ENCODE data around the gene C22orf31. TPM values are rescaled to one million over a fixed set of nuclear protein-coding genes. Genes with fewer than 3 reads are reported as not detected.

C22orf31 gene
- total RNA-seq, 1 donor from 2014 or later: 0.62 TPM

DNA sequence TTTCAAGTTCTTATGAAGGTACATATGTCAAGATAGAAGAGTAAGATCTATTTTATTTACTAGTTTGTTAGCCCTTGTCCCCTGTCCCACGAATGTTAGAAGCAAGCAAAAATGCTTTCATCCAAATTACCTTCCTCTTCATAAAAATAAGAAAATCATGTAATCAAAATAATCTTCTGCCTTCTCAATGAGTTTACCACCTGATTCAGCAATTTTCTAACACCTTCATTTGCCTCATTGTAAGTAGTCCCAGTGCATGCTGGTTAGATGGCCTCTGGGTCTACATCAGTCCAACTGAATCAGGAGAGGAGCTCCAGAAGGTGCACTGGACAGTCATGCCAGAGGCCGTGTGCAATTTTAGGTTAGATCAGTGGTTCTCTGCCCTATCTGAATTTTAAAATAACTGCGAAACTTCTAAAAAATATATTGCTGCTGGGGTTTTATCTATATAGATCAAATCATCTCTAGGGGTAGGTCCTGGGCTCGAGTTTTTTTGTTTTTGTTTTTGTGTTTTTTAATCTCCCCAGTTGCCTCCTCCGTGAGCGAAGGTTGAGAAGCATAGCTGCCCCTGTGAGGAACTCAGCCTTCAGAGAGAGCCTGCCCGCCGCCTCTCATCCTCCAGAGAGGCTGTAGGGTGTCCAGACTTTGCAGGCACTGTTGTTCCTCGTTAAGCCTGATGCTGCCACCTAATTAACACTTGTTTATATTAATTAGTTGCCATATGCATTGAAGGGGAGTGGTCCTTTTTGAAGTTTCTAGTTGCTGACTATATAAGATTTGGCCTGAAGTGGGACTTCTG is 32.2 kb downstream of the C22orf31 start:
- DNase-seq: no peak

DNA sequence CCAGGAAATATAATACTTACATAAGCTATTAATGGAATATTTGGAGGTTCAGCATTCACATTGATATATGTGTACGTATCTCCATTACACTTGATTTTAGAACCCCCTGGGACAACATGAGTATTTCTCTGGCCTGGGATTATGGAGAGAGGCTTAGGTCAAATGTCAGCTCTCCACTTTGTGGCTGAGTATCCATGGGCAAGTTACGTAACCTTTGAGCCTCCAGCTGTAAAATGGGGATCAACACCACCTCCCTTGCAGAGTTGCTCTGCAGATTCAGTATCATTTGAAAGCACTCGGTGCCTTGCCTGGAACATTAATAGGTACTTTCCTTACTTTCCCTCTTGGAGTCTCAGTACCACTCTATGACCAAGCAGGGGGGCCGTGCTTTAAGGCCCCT is 33.2 kb downstream of the C22orf31 start:
- no peak for DNase-seq

DNA sequence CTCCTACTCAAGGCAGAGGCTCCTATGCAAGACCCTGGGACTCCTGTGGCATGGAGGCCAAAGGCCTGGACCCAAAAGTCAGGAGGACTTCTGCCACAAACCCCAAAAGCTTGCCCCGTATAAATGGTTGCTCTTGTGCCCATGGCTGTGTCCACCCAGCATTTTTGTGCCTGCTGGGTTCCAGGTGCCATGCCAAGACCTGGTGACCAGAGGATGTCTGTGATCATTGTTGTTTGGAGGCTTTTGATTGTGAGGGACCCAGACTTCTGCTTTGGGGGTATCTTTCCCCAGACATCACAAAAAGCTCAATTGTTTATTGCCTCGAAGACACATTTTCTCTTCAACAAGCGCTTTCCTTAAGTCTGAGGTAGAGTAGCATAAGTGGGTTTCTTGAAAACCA is 35.1 kb downstream of the C22orf31 start:
- DNase-seq: no peak

DNA sequence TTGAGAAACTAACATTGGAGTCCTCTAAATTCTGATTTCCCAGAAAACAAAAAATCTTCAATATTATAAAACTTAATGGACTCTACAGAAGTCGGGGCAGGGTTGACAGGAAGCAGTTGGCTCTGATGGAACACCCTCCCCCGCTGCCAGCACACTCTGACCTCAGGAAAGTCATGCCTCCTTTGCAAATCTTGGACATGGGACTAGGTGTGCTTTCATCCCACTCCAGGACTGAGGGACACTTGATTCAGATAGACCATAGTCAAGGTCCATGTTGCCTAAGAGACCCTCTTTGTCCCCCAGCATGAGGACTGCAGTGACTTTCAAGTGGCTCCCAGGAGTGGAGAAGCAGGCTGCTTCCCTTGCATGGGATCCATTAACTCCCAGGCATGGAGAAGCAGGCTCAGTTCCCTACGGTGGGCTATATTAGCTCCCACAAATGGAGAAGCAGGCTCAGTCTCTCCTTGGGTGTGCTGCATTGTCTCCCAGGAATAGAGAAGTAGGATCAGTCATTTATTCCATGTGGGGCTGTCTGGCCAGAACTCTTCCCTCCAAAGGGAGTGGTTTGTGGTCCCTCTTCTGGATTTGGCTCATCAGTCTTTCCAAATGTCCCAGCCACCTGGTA is 38.3 kb downstream of the C22orf31 start:
- DNase-seq: no peak

DNA sequence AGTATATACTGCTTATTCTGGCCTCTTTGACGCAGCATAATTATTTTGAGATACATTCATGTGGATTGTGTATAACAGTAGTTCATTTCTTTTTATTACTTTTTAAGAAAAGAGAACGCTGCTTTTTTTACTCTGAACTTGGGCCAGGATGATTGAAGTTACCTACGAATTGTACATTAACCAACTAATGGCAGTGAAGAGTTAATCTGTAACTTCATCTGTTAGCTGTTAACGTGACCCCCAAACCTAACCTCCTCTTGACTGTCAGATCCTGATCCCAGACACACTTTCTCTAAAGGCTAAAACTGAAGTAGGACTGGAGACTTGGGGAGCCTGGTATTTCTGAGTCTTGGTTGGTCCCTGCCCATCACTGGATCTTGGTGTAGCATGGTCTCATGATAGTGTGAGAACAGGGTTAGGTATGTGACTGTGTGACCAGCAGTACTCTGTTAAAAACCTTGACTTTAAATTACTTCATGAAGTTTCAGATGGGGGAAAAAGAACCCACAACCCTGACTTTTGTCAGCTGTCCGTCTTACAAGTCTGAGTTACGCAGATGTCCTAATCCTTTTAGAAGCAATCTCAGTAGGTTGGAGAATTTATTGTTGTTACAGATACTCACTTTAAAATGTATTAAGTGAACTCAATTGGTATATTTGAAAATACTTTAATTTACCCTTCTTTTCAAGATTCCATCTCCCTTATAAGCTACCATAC is 39.4 kb downstream of the C22orf31 start:
- DNase-seq: no peak

DNA sequence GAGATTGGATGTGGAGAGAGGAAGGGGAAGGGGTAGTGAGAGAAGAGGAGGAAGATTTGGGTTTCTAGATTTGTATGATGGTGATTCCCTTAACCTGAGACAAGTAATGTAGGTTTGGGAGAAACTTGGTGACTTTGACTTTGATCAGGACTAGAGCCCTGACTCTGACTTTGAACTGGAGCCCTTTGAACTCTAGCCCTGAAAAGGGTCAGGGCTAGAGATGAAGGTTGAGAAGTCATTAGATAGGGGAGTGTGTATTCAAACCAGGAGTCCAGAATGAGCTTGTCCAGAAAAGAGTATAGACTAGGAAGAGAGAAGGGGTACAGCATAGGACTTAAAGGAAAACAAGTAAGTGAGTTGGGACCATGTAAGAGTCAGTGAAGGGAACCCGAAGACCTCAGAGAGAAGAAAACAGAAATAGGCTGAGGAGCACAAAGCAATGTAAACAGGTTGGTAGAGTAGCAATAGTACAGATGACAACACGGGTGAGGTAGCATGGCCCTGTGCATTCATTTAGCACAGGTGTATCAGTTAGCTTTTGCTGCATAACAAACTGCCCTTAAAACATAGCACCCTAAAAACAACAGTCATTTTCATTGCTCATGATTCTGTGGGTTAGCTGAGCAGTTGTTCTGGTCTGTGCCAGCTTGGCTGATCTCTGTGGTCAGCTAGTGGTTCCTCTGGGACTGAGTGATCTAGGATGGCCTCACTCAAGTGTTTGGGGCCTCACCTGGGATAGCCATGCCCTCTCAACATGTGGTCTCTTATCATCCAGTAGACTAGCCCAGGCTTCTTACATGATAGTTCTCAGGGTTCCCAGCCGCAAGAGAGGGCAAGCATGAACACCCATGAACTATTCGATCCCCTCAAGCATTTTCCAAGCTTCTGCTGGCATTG is 43.1 kb downstream of the C22orf31 start:
- DNase-seq: no peak

DNA sequence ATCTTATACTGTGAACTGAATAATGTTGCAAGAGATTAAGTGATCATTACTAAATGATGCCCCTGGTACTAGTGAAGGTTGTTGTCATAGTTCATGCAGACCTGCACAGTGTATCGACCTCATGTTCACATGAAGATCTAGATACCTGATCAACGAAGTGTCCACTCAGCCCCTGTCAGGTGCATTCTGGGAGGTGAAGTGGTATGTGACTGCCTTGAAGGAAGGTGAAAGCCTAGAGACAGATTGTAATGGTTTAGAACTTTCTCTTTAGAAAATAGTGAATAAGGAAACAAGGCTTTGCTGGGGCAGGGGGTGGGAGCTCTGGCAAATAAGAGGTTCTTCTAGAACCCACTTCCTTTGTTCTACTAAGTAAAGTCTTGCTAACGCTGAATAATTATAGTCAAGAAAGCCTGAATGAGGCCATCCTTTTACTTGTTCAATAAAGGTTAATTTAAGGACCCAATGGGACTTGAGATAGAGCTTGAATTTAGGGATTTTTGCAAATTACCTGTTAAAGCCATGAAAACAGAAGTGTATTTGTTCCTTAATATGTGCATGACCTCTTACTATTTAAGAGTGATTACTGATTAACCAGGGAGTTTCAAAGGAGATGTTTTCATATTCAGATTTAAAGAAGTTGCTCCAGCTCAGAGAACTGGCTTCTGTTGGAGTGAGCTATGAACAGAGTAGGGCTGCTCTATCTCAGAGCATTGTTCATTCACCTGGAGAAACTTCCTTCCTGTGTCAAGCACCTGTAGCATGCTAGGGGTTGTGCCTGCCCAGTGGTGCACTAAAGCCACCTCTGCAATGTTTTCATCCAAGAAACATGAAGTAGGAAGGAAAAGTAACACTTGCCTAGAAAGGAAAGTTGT is 45.3 kb downstream of the C22orf31 start:
- no peak for DNase-seq

DNA sequence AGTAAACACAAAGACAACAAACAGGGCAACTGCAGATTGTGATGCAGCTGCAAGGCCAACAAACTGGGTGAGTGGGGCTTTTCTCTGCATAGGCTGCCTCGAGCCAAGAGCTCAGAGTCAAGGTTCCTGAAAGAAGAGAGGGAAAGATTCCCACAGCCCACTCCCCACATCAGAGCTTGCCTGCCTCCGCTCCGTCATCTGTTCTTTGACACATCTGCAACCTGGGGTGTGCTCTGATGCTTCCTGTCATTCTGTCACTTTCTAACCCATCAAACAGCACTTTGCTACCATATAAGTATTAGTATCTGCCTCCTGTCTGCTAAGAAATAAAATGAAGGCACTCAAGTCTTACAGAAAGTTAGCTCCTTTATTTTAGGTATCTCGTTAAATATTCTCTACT is 46.9 kb downstream of the C22orf31 start:
- DNase-seq: no peak

DNA sequence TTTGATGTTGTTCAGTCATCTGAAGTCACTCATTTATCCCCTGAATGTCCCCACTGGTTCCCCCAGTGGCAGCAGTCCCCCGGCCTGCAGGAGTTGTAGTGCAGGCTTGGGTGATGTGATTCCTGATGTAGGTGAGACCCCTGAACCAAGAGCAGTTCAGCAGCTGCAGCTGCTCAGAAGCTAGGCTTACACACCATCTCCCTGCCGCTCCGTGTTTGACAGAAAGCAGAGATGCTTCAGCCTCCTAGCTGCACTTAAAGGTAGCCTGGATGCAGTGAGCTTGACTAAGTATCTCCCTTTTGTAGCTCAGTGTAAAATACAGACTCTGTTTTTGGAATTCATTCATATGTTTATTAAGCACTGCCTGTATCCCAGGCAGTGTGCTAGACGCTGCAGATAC is 47.3 kb downstream of the C22orf31 start:
- DNase-seq: peak; percentile 27

DNA sequence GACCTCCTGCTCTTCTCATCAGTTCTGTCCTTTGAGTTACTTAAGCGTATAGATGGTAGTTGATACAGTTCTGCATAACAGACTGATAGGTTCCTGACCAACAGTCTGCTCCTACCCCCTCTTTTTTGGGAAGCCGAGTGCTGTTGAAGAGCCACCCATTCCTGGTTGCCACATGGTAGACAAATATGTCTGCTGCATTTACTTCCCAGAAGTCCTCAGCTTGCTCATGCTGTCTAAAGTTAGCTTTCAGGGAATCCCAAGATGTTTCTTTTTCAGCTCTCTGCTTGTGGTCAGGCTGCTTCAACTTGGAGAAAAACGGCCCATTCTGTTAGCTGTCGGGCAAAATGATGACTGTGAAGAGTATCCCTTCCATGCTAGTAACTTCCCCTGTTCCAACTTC is 48.7 kb downstream of the C22orf31 start:
- DNase-seq: no peak

DNA sequence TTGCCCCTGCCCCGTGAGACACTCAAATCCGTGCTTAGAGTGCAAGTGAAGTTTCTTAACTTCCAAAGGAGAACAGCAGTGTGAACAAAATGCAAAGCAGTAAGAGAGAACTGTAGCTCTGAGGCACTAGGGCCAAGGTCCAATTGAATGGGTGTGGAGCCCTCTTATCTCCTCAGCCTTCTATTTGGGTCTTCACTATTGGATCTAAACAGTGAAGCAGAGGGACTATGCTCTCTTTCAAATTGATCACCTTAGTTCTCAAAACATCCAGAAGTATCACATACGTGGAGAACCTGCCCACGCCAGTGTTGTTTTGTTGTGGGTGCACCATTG is 49.6 kb downstream of the C22orf31 start:
- no peak for DNase-seq

DNA sequence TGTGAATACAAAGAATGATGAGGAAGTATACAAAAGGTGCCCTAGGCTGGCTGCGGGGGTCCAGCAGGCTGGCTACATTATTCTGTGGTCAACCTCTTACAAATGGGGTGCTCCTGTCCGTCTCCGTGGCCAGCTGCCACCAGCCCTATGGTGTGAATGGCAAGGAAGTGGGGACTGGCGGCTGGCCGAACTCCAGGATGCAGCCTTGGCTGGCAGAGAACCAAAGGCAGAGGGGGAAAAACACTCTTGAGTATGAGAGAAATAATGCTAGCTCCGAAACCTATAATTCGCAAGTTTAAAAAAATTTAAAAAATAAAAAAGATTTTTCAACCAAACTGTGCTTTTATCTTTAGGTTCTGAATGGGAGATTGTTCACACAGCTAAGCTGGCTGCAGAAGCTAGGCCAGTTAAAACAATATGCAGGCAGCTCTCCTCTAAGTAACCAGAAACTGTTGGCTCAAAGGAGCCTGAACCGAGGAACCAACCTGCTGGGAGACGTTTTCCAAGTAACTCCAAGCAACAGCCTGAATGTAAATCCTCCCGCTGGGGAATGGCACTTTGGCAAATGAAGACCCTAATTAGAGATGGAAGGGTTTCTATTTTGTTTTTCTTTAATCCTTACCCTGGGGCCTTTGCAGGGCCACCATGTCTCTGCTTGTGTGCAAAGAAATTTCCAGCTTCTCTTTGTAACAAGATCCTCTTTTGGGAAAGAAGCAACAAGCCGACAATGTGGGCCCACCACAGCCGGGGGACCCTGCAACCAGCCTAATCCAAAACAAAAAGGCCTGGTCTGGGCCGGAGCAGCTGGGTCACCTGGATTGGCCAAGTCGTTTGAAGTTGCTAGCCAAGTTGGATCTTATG is 50.2 kb downstream of the C22orf31 start:
- peak; percentile 69 for DNase-seq

DNA sequence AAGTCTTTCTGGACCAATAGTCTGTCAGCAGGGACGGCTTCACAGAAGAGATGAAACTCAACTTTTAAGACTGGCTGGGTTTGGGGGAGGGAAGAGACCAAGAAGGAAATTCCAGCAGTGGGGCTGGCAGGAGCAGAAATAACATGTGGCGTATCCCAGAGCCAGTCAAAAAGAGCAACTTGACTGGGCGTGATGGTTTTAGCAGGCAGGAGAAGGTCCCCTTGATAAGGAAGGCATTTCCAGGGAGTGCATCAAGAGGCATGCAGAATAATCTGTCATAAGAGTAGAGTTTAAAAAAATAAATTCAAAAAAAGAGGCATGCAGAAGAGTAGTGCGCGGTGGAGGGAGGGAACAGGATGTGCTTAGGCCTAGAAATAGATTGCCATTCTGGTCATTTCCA is 52.5 kb downstream of the C22orf31 start:
- no peak for DNase-seq

Other genes with a start within 250 kb of the C22orf31 start
- gene ZNRF3, start 178.3 kb downstream of the C22orf31 start, total RNA-seq: 12.4 TPM
- 113 TPM for gene KREMEN1, start 11.2 kb upstream of the C22orf31 start, total RNA-seq
- 13.8 TPM for gene EMID1, start 144.1 kb upstream of the C22orf31 start, total RNA-seq
- 30.9 TPM for gene RHBDD3, start 206.2 kb upstream of the C22orf31 start, total RNA-seq
- gene EWSR1, start 206.4 kb upstream of the C22orf31 start, total RNA-seq: 120 TPM
- 16.7 TPM for gene GAS2L1, start 244.8 kb upstream of the C22orf31 start, total RNA-seq

All from tongue (tissue), 2 donors.